HT1080 (cell line): ENCODE data around the gene LEO1. TPM values are rescaled to one million over a fixed set of nuclear protein-coding genes. Genes with fewer than 3 reads are reported as not detected.

Experiments
- DNase-seq: peaks from one replicate; pipeline ENCODE4 v3.0.0-alpha.2; 2015; ENCODE audit warnings: low read depth
- polyA plus RNA-seq, 2 experiments: library from polyadenylated mRNA; depleted of rRNA; stranded (reverse); fragments of >200 nt; gene quantifications; 2 replicates each; pipeline ENCODE4 v1.2.3, GENCODE V29; 2015
- total RNA-seq: library from RNA; depleted of rRNA; stranded (reverse); fragments of >200 nt; shearing (Covaris generic); gene quantifications from 2 replicates; pipeline ENCODE4 v1.2.3, GENCODE V29; 2014; rRNA removed

Gene LEO1
- 27.8 and 32.1 TPM in 2 replicates for total RNA-seq
- polyA plus RNA-seq (2015; cell fraction: cytosol; rRNA removed): 20.4 and 22.1 TPM in 2 replicates
- polyA plus RNA-seq (2015; cell fraction: nucleus; rRNA removed): 19.9 and 26.3 TPM in 2 replicates

- peak; percentile 94 for DNase-seq
Observed at GRCh38 chr15:51971375-51972133, at the start of gene LEO1. Gene LEO1 (minus strand): TSS chr15:51971778. CDS start chr15:51971745, 33 bp downstream.

GRCh38 chr15:52021128-52021671, 49.6 kb upstream of the LEO1 start:
- DNase-seq: peak; percentile 84

- peak; percentile 19 for DNase-seq
Observed at GRCh38 chr15:52020221-52021085, 48.9 kb upstream of the LEO1 start.

GRCh38 chr15:52019394-52020220, 48.0 kb upstream of the LEO1 start:
- DNase-seq: peak; percentile 86

- DNase-seq: peak; percentile 89
Observed at GRCh38 chr15:52018693-52019393, 47.3 kb upstream of the LEO1 start, which contains the start of gene MAPK6. Gene MAPK6 (plus strand): TSS chr15:52019219. CDS start chr15:52046461, 27,242 bp downstream.

GRCh38 chr15:52018244-52018643, 46.7 kb upstream of the LEO1 start:
- DNase-seq: no peak

GRCh38 chr15:52016316-52016715, 44.7 kb upstream of the LEO1 start:
- no peak for DNase-seq

GRCh38 chr15:52014616-52015015, 43.0 kb upstream of the LEO1 start:
- no peak for DNase-seq

- peak; percentile 89 for DNase-seq
Observed at GRCh38 chr15:52013151-52013791, 41.7 kb upstream of the LEO1 start.

- DNase-seq: no peak
Observed at GRCh38 chr15:52012210-52012609, 40.6 kb upstream of the LEO1 start.

GRCh38 chr15:52011711-52012144, 40.1 kb upstream of the LEO1 start:
- DNase-seq: no peak

- DNase-seq: peak; percentile 80
Observed at GRCh38 chr15:52010633-52011595, 39.3 kb upstream of the LEO1 start.

GRCh38 chr15:52008698-52009434, 37.3 kb upstream of the LEO1 start:
- DNase-seq: no peak

GRCh38 chr15:52008359-52008697, 36.8 kb upstream of the LEO1 start:
- no peak for DNase-seq

GRCh38 chr15:52006702-52007340, 35.2 kb upstream of the LEO1 start:
- no peak for DNase-seq

- DNase-seq: peak; percentile 75
Observed at GRCh38 chr15:52005748-52006701, 34.4 kb upstream of the LEO1 start.
